LoVo (cell line): ENCODE measurements around the gene KLHL26.
A peak's percentile ranks its signal among the peaks of the same experiment; 100 is the strongest.
"Not testable (repeated sequence)": the region's sequence is repeated elsewhere in the genome, so short reads cannot be mapped to it uniquely, and the experiment has no call there.

ENCODE experiments used
- DNase-seq: peaks from one replicate; pipeline ENCODE4 v3.0.0-alpha.2; 2016; ENCODE audit warnings: low spot score

KLHL26 gene

DNA sequence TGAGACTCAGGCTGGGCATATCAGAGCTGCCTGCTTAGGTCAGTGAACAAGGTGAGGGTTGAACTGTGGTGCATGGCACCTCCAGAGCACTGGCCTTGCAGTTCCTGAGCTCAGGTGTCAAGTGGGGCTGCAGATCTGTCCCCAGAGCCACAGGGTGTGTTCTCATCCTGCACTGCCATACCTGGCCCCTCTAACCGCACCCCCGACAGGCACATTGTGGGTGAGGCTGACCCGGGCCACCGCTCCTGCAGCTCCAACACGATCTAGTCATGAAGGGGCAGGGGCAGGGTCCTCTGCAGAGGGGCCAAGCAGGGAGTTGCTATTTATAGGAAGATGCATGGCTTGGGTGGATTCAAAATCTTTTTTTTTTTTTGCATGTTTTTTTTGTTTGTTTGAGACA lies 30.0 kb downstream of the KLHL26 start:
- no peak for DNase-seq

GRCh38 chr19:18667531-18668251 lies 30.9 kb downstream of the KLHL26 start:
- no peak for DNase-seq

DNA sequence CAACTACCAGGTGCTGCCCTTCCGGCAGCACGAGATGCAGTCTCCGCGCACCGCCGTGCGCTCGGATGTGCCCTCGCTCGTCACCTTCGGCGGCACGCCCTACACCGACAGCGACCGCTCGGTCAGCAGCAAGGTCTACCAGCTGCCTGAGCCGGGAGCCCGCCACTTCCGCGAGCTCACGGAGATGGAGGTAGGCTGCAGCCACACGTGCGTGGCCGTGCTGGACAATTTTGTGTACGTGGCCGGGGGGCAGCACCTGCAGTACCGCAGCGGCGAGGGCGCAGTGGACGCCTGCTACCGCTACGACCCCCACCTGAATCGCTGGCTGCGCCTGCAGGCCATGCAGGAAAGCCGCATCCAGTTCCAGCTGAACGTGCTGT lies 31.4 kb downstream of the KLHL26 start:
- no peak for DNase-seq

GRCh38 chr19:18668744-18669523 lies 32.1 kb downstream of the KLHL26 start:
- no peak for DNase-seq

DNA sequence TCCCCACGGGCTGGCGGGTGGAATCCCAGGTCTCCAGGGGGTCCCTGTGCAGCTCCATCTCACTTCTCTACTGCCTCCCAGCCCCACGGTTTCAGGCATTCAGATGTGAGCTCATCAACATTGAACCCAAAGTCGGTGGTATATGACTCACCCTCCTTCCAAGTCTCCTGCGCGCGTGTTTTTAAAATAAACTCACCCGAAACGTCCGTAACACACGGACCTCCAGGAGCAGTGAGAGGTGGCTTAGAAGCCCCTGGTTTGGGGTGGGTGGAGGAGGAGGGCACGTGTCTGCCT lies 32.6 kb downstream of the KLHL26 start:
- DNase-seq: no peak

DNA sequence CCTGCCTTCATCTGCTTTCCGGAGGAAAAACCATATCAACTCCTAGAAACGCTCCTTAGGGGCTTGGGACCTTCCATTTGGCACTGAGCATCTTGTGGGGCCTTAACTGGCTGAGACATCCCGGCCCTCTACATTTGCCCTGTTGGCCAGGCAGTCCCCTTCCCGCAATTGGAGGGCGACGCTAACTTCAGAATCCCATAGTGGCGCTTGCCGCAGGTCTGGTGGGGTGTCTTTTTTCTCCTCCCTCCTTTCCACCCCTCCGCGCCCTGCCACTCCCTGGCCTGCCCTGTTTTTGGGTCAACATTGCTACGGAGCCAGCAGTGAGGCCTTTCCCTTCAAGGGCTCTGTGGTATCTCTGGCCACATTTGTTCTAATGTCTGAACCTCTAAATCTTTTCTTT lies 33.1 kb downstream of the KLHL26 start:
- no peak for DNase-seq

- DNase-seq: no peak
Observed at GRCh38 chr19:18670312-18670711, 33.5 kb downstream of the KLHL26 start.

DNA sequence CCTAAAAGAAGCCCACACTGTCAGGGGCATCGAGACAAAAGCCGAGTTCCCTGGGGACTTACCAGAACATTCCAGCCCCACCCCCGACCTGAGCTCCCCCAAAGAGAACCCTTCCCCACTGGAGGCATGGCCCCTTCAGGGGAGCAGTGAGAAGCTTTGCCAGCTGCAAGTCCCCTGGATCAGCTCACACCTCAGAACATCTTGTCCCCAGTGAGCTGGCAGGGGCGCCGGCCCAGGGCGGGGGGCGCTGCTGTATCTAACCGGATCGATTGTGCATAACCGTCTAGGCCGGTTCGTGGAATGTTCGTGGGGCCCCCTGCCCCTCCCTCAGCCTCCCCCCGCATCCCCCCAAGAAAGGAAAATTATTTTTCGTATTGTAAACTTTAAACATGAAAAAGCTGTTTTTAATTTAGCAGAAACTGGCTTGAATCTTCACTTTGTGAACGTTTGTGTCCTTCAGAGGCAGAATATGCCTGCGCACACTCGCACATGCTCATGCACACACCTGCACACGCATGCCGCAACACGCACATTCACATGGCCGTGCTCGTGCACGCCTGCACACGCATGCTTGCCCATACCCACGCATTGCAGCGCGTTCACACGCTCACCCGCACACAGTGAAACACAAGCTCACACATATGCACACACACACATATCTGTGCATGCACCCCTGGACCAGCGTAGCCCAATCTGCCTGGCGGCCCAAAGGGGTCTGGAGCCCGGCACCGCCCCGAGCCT lies 34.6 kb downstream of the KLHL26 start:
- no peak for DNase-seq

- DNase-seq: no peak
Observed at GRCh38 chr19:18672044-18672451, 35.2 kb downstream of the KLHL26 start.

- DNase-seq: no peak
Observed at GRCh38 chr19:18672606-18673337, 35.9 kb downstream of the KLHL26 start.

GRCh38 chr19:18674616-18675015 lies 37.8 kb downstream of the KLHL26 start:
- no peak for DNase-seq

GRCh38 chr19:18675779-18676178 lies 39.0 kb downstream of the KLHL26 start:
- DNase-seq: no peak

- DNase-seq: no peak
Observed at GRCh38 chr19:18676692-18677091, 39.9 kb downstream of the KLHL26 start.

DNA sequence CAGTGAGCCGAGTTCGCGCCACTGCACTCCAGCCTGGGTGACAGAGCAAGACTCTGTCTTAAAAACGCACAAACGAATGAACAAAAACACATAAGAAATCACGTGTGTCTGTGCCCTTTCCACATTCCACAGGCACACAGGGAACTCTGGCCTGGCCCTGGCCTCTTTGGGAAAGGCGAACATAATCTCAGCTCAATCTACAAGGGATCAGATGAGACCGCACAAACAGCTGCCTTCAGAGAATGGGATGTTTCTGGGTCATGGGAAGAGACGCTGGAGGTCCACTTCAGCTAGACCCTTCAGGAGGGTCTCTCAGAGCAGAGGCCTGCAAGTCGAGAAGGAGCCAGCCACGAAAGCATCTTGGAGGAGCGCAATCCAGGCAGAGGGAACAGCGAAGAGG lies 40.3 kb downstream of the KLHL26 start:
- no peak for DNase-seq

DNA sequence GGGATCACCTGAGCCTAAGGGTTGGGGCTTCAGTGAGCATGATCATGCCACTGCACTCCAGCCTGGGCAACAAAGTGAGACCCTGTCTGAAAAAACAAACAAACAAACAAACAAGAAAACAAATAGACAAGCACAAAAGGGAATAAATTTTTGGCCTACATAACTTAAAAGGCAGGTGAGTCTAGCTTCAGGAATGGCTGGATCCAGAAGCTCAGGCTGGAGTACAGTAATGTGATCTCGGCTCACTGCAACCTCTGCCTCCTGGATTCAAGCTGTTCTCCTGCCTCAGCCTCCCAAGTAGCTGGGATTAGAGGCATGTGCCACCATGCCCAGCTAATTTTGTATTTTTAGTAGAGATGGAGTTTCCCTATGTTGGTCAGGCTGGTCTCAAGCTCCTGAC lies 43.3 kb downstream of the KLHL26 start:
- not testable (repeated sequence) for DNase-seq

DNA sequence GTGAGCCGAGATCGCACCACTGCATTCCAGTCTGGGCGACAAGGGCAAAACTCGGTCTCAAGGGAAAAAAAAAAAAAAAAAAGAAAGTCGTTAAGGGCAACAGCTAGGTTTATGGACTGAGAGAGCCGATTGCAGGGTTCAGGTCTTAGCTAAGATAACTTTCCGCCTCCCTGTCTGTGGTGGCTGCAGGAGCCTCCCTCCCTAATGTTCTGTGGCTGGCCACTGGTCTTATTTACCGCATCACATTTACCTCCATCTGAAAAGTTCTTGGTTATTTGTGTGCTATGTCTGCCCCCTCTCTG lies 45.9 kb downstream of the KLHL26 start:
- no peak for DNase-seq

DNA sequence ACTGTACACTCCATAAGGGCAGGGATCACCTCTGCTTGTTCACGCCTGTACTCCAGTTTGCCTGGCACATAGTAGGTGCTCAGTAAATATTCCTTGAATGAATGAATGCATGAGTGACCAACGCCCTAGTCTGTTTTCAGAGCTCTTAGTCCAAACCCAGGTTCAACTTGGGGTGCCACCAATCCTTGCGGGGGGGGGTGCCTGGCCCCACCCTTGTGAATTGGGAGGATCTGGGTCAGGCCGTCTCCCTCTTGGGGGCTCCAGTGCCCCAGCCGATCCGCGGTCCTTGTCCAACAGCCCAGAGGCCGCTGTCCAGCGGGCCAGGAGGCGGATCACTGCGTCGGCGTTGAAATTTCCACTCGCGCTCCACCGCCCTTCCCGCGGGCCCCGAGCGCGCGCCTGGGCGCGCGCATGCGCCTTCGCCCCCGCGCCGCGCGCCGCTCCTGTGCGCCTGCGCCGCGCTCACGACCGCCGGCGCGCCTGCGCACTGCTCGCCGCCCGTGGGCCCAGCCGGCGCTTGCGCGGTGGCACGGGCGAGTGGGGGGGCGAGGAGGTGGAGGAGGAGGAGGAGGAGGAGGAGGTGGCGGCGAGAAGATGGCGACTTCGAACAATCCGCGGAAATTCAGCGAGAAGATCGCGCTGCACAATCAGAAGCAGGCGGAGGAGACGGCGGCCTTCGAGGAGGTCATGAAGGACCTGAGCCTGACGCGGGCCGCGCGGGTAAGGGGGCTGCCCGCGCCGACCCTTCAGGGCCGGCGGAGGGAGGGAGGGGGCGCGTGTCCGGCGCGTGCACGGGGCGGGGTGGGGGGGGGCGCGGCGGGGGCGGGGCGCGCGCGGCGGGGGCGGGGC lies 46.5 kb downstream of the KLHL26 start, which contains the start of gene CRTC1:
CRTC1 (plus strand) TSS at position 572 of the 849 bp plus-strand sequence; CDS start at position 595, 23 bp downstream.
- peak; percentile 90 for DNase-seq

DNA sequence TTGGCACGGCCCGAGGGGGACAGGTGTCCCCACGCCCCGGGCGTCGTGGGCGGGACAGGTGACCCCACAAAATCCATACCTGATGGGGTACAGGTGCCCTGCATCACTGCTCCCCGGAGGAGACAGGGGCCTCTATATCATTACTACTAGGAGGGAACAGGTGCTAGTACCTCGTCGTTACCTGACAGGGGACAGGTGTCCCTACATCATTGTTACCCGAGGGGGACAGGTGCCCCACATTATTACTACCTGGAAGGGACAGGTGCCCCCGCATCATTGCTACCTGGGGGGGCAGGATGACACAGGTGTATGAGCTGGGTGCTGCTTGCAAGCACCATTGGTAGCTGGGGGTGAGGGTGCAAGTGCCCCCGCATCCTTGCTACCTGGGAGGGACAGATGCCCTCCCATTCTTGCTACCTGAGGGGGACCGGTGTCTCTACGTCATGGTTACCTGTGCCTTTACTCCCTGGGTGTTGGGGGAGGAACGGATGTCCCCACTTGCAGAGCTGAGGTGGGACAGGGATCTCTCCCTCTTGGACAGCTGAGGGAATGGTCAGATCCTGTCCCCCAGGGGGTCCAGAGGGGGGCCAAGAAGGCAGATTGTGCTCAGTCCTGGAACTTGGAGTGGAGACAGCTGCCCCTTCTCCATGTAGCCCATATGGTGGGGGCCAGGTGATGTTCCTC lies 47.3 kb downstream of the KLHL26 start:
- DNase-seq: peak; percentile 6

DNA sequence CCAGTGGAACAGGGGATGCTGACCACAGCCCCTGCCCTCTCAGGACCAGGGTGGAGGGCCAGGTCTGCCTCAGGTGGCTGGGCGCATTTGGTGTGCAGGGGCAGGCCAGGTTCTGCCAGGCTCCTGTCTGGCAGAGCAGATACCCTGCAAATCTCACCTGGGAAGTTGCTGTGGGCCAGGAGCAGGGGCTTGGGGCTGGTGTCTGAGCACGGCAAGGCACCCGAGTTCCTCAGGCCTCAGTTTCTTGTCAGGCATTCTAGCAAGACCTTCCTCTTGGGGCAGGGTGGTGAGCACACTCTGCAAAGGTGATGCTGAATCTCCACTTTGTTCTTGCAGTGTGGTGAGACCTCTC lies 47.8 kb downstream of the KLHL26 start:
- no peak for DNase-seq

DNA sequence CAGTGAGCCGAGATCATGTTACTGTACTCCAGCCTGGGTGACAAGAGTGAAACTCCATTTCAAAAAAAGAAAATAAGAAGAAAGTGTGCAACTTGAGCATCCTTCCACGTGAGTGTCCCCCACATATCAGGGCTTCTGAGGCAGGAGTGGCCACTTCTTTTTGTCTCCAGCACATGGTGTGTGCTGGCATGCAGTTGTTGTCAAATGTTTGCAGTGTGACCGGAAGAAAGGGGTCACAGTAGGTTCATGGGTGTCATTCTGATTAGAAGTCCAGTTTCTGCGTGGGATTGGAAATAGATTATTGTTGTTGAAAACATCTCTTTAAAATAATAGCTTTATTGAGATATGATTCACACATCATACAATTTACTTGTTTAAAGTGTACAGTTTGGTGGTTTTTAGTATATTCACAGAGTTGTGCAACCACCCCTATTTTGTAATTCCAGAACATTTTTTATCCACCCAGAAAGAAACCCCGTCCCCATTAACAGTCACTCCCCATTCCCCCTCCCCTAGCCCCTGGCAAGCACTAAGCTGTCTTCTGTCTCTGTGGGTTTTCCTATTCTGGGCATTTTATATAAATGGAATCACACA lies 48.9 kb downstream of the KLHL26 start:
- DNase-seq: no peak
